Esophagus muscularis mucosa (tissue), 3 donors: Measurements from ENCODE around the gene C1orf21.

ENCODE experiments used
- POLR2AphosphoS5 ChIP-seq, 2 donors: sonication (generic); formaldehyde crosslinking; IDR thresholded peaks; one replicate each; pipeline ENCODE4 v1.6.1; 2017; ENCODE audit warnings: antibody characterized with exemption in 2 of 2
- TF ChIP-seq, protein P1 (sequence below), 3 experiments: fragments of 200-600 bp in 2 of 3; fragments of 450-650 bp in 1 of 3; sonication (generic) in 2 of 3; IDR thresholded peaks; one replicate each; pipeline ENCODE4 v1.5.1; 2017 to 2019; ENCODE audit warnings: antibody characterized with exemption in 3 of 3, mild to moderate bottlenecking in 2 of 3, moderate library complexity in 1 of 3

DNA sequence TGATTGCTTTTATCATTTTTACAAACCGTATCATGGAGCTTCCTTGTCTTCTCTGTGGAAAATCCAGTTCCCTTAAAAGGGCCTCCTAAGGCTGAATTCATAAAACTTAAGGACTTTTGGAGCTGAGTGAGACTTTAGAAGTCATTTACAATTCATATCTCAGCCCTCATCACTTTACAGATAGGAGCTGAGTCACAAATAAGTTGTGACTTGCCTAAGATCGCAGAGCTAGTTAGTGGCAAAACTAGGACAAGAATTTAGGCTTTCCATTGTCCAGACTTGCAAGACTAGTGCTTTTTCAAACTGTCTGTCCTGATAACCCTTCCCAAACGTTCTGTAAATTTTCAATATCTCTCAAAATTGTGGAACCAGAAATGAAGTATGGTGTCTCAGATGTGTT lies 37.3 kb downstream of the C1orf21 start:
- TF ChIP-seq, protein P1, sequence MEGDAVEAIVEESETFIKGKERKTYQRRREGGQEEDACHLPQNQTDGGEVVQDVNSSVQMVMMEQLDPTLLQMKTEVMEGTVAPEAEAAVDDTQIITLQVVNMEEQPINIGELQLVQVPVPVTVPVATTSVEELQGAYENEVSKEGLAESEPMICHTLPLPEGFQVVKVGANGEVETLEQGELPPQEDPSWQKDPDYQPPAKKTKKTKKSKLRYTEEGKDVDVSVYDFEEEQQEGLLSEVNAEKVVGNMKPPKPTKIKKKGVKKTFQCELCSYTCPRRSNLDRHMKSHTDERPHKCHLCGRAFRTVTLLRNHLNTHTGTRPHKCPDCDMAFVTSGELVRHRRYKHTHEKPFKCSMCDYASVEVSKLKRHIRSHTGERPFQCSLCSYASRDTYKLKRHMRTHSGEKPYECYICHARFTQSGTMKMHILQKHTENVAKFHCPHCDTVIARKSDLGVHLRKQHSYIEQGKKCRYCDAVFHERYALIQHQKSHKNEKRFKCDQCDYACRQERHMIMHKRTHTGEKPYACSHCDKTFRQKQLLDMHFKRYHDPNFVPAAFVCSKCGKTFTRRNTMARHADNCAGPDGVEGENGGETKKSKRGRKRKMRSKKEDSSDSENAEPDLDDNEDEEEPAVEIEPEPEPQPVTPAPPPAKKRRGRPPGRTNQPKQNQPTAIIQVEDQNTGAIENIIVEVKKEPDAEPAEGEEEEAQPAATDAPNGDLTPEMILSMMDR (IDR thresholded peaks at IDR 0.05) = no peak
- no peak for TF ChIP-seq POLR2AphosphoS5 (IDR thresholded peaks at IDR 0.05)
